IPS-18a (cell line): ENCODE measurements around the gene BZW1.
"Not testable (repeated sequence)": the region's sequence is repeated elsewhere in the genome, so short reads cannot be mapped to it uniquely, and the experiment has no call there.

ENCODE experiments used
- H3K27ac ChIP-seq: one replicate; pipeline ENCODE4 v1.5.1; 2013; ENCODE audit warnings: low read length
- H3K27me3 ChIP-seq: one replicate; pipeline ENCODE4 v1.6.1; 2013; ENCODE audit warnings: mild to moderate bottlenecking, low read length; ENCODE audit not compliant: control insufficient read depth, insufficient read depth
- H3K36me3 ChIP-seq: one replicate; pipeline ENCODE4 v1.6.1; 2013; ENCODE audit warnings: low read depth, low read length; ENCODE audit not compliant: control insufficient read depth
- H3K4me1 ChIP-seq: one replicate; pipeline ENCODE4 v1.6.1; 2013; ENCODE audit warnings: low read depth, low read length; ENCODE audit not compliant: control insufficient read depth
- H3K4me3 ChIP-seq: one replicate; pipeline ENCODE4 v1.5.1; 2013; ENCODE audit warnings: low read length
- H3K9ac ChIP-seq: one replicate; pipeline ENCODE4 v1.6.1; 2013; ENCODE audit warnings: mild to moderate bottlenecking, low read length, moderate library complexity
- H3K9me3 ChIP-seq: one replicate; pipeline ENCODE4 v1.6.1; 2013; ENCODE audit warnings: low read depth, low read length; ENCODE audit not compliant: control insufficient read depth

The BZW1 gene

GRCh38 chr2:200795028-200795440 is 16.7 kb upstream of the BZW1 start:
- Histone ChIP-seq H3K9ac (no peak overlapping the region), H3K27ac (no peak overlapping the region), H3K36me3 (no peaks in the 10 kb centered on the region)

GRCh38 chr2:200796561-200796960 is 15.1 kb upstream of the BZW1 start:
- H3K36me3 ChIP-seq = no peaks in the 10 kb centered on the region
- H3K4me1 ChIP-seq = no peaks in the 10 kb centered on the region
- H3K27ac ChIP-seq = no peak overlapping the region
- H3K9ac ChIP-seq = no peak overlapping the region
- H3K4me3 ChIP-seq = no peak overlapping the region
- no peaks in the 10 kb centered on the region for H3K27me3 ChIP-seq
- no peaks in the 10 kb centered on the region for H3K9me3 ChIP-seq

More at GRCh38 chr2:200795028-200795440, 16.7 kb upstream of the BZW1 start:
- Histone ChIP-seq H3K27me3 (no peaks in the 10 kb centered on the region), H3K4me1 (peaks cover 8% of the 10 kb centered on the region), H3K4me3 (no peak overlapping the region), H3K9me3 (no peaks in the 10 kb centered on the region)

- no peak overlapping the region for H3K9ac ChIP-seq
- H3K4me1 ChIP-seq = no peaks in the 10 kb centered on the region
- H3K9me3 ChIP-seq = no peaks in the 10 kb centered on the region
- H3K36me3 ChIP-seq = no peaks in the 10 kb centered on the region
- no peaks in the 10 kb centered on the region for H3K27me3 ChIP-seq
- H3K4me3 ChIP-seq = no peak overlapping the region
- H3K27ac ChIP-seq = no peak overlapping the region
These were observed 14.4 kb upstream of the BZW1 start for GRCh38 chr2:200797242-200797770.

- Histone ChIP-seq H3K36me3 (no peaks in the 10 kb centered on the region), H3K27ac (no peak overlapping the region), H3K9me3 (no peaks in the 10 kb centered on the region)
These were observed 13.2 kb upstream of the BZW1 start for GRCh38 chr2:200798514-200798913.

GRCh38 chr2:200800458-200800857 is 11.3 kb upstream of the BZW1 start:
- Histone ChIP-seq H3K4me1 (no peaks in the 10 kb centered on the region), H3K4me3 (no peak overlapping the region), H3K27ac (no peak overlapping the region), H3K9ac (no peak overlapping the region), H3K9me3 (no peaks in the 10 kb centered on the region), H3K27me3 (no peaks in the 10 kb centered on the region), H3K36me3 (no peaks in the 10 kb centered on the region)

More at GRCh38 chr2:200798514-200798913, 13.2 kb upstream of the BZW1 start:
- no peak overlapping the region for H3K4me3 ChIP-seq
- H3K4me1 ChIP-seq = no peaks in the 10 kb centered on the region
- H3K9ac ChIP-seq = no peak overlapping the region
- no peaks in the 10 kb centered on the region for H3K27me3 ChIP-seq

- H3K4me3 ChIP-seq, H3K36me3 ChIP-seq, H3K4me1 ChIP-seq, H3K27me3 ChIP-seq, H3K9ac ChIP-seq, H3K9me3 ChIP-seq, H3K27ac ChIP-seq: not testable (repeated sequence)
These were observed 10.3 kb upstream of the BZW1 start for GRCh38 chr2:200801431-200801830.

- H3K9ac ChIP-seq = no peak overlapping the region
- H3K4me3 ChIP-seq = no peak overlapping the region
- H3K27ac ChIP-seq = no peak overlapping the region
- no peaks in the 10 kb centered on the region for H3K9me3 ChIP-seq
- H3K4me1 ChIP-seq = peaks cover 11% of the 10 kb centered on the region
- H3K27me3 ChIP-seq = no peaks in the 10 kb centered on the region
- peaks cover 21% of the 10 kb centered on the region for H3K36me3 ChIP-seq
These were observed 2.0 kb upstream of the BZW1 start for GRCh38 chr2:200809506-200810251.

GRCh38 chr2:200810252-200810997 is 1.3 kb upstream of the BZW1 start:
- Histone ChIP-seq H3K4me3 (peak overlapping the region; percentile 98), H3K9me3 (no peaks in the 10 kb centered on the region), H3K36me3 (peaks cover 28% of the 10 kb centered on the region), H3K27ac (no peak overlapping the region), H3K9ac (peak overlapping the region; percentile 19), H3K4me1 (peaks cover 11% of the 10 kb centered on the region), H3K27me3 (no peaks in the 10 kb centered on the region)

GRCh38 chr2:200810998-200811332 is 745 bp upstream of the BZW1 start:
- H3K27ac ChIP-seq = no peak overlapping the region
- H3K4me1 ChIP-seq = peaks cover 11% of the 10 kb centered on the region
- no peaks in the 10 kb centered on the region for H3K9me3 ChIP-seq
- peak overlapping the region; percentile 98 for H3K4me3 ChIP-seq
- H3K27me3 ChIP-seq = no peaks in the 10 kb centered on the region
- peak overlapping the region; percentile 19 for H3K9ac ChIP-seq
- H3K36me3 ChIP-seq = peaks cover 34% of the 10 kb centered on the region

- H3K36me3 ChIP-seq = peaks cover 48% of the 10 kb centered on the region
- H3K27me3 ChIP-seq = no peaks in the 10 kb centered on the region
- H3K9ac ChIP-seq = peak overlapping the region; percentile 97
- H3K4me3 ChIP-seq = peak overlapping the region; percentile 98
- no peaks in the 10 kb centered on the region for H3K9me3 ChIP-seq
- H3K4me1 ChIP-seq = peaks cover 11% of the 10 kb centered on the region
- peak overlapping the region; percentile 99 for H3K27ac ChIP-seq
These were observed 662 bp downstream of the BZW1 start for GRCh38 chr2:200812122-200813022.

- Histone ChIP-seq H3K4me3 (no peak overlapping the region), H3K9me3 (no peaks in the 10 kb centered on the region), H3K36me3 (peaks cover 67% of the 10 kb centered on the region), H3K27me3 (no peaks in the 10 kb centered on the region), H3K27ac (no peak overlapping the region), H3K4me1 (peaks cover 11% of the 10 kb centered on the region), H3K9ac (no peak overlapping the region)
These were observed 2.6 kb downstream of the BZW1 start for GRCh38 chr2:200814276-200814815.
